Ovary (tissue), 3 donors: ENCODE measurements around the gene BEAN1.
"Not testable (repeated sequence)": the region's sequence is repeated elsewhere in the genome, so short reads cannot be mapped to it uniquely, and the experiment has no call there.

Source experiments
- CTCF ChIP-seq, 3 donors: fragments of 450-650 bp in 2 of 3; fragments of 200-600 bp in 1 of 3; IDR thresholded peaks; one replicate each; pipeline versions ENCODE4 v1.5.1 to v1.8.0; 2016 to 2022; ENCODE audit warnings: antibody characterized with exemption in 3 of 3, mild to moderate bottlenecking in 1 of 3
- EP300 ChIP-seq: sonication (generic); formaldehyde crosslinking; IDR thresholded peaks from one replicate; pipeline ENCODE4 v1.6.1; 2017; ENCODE audit warnings: antibody characterized with exemption
- POLR2A ChIP-seq: fragments of 450-650 bp; IDR thresholded peaks from one replicate; pipeline ENCODE4 v1.6.1; 2017; ENCODE audit warnings: antibody characterized with exemption, mild to moderate bottlenecking, moderate library complexity
- donor health status: DM: no; HTN: no; CAD: no.

DNA sequence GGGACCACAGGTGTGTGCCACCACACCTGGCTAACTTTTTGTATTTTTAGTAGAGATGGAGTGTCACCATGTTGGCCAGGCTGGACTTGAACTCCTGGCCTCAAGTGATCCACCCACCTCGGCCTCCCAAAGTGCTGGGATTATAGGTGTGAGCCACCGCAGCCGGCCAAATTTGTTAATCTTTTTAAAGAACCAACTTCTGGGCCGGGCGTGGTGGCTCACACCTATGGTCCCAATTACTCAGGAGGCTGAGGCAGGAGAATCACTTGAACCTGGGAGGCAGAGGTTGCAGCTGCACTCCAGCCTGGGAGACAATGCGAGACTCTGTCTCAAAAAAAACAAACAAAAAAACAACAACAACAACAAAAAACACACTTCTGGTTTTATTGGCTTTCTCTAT is 38.9 kb downstream of the BEAN1 start:
- TF ChIP-seq CTCF (IDR thresholded peaks at IDR 0.05); POLR2A; EP300: not testable (repeated sequence)
